Type B pancreatic cell (in vitro differentiated cells): ENCODE data around the gene SPAG6. TPM values are rescaled to one million over a fixed set of nuclear protein-coding genes. Genes with fewer than 3 reads are reported as not detected.

Source experiments
- DNase-seq: peaks from one replicate; pipeline ENCODE4 v3.0.0; 2021; ENCODE audit warnings: mixed read lengths; ENCODE audit not compliant: unreplicated experiment; ENCODE audit errors: extremely low spot score
- H3K27ac Mint-ChIP-seq: 2 replicates; pipeline ENCODE4 v1.8.0; 2021; ENCODE audit warnings: mild to moderate bottlenecking, mixed read lengths
- H3K27me3 Mint-ChIP-seq: 2 replicates; pipeline ENCODE4 v1.8.0; 2021; ENCODE audit warnings: mixed read lengths
- H3K36me3 Mint-ChIP-seq: 2 replicates; pipeline ENCODE4 v1.8.0; 2021; ENCODE audit warnings: mixed read lengths
- H3K4me1 Mint-ChIP-seq: one replicate; pipeline ENCODE4 v1.8.0; 2021; ENCODE audit warnings: mixed read lengths; ENCODE audit not compliant: unreplicated experiment
- H3K4me3 Mint-ChIP-seq: 2 replicates; pipeline ENCODE4 v1.8.0; 2021; ENCODE audit warnings: mild to moderate bottlenecking, mixed read lengths
- H3K9me3 Mint-ChIP-seq: 2 replicates; pipeline ENCODE4 v1.8.0; 2021; ENCODE audit warnings: mixed read lengths
- total RNA-seq: library from RNA; stranded (reverse); gene quantifications from 2 replicates; pipeline ENCODE4 v1.2.1, GENCODE V29; 2021; ENCODE audit warnings: low replicate concordance
- TF ChIP-seq, protein P1 (sequence below): fragments of 200-600 bp; sonication (generic); conservative IDR thresholded peaks from 2 replicates; pipeline ENCODE4 v1.5.0; 2021; ENCODE audit warnings: antibody characterized with exemption, mild to moderate bottlenecking

SPAG6 gene
- total RNA-seq, 1 donor from 2014 or later = 6.6 TPM

DNA sequence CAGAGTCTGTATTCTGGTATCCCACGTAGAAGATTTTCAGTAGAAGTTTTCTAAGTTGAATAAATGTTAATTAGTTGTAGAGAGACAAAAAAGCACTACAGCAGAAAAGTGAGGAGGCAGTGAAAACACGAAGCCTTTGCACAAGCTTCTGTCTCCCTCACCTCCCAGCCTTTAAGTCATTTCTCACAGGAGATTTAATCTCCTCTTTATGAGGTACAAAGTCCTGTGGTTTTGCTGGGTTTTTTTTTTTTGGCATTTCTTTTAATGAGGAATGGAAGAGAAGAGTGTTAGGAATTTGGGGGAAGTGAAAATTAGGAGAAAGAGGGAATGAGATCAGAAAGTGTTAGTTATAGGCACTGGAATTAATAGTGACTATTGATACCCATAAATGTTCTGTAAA is 21.5 kb downstream of the SPAG6 start:
- no peak overlapping the region for H3K4me3 Mint-ChIP-seq
- no peaks in the 10 kb centered on the region for H3K4me1 Mint-ChIP-seq
- no peaks in the 10 kb centered on the region for H3K9me3 Mint-ChIP-seq
- no peaks in the 10 kb centered on the region for H3K36me3 Mint-ChIP-seq
- TF ChIP-seq, protein P1, sequence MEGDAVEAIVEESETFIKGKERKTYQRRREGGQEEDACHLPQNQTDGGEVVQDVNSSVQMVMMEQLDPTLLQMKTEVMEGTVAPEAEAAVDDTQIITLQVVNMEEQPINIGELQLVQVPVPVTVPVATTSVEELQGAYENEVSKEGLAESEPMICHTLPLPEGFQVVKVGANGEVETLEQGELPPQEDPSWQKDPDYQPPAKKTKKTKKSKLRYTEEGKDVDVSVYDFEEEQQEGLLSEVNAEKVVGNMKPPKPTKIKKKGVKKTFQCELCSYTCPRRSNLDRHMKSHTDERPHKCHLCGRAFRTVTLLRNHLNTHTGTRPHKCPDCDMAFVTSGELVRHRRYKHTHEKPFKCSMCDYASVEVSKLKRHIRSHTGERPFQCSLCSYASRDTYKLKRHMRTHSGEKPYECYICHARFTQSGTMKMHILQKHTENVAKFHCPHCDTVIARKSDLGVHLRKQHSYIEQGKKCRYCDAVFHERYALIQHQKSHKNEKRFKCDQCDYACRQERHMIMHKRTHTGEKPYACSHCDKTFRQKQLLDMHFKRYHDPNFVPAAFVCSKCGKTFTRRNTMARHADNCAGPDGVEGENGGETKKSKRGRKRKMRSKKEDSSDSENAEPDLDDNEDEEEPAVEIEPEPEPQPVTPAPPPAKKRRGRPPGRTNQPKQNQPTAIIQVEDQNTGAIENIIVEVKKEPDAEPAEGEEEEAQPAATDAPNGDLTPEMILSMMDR = no peak
- no peak overlapping the region for H3K27ac Mint-ChIP-seq
- H3K27me3 Mint-ChIP-seq = no peaks in the 10 kb centered on the region
- DNase-seq = no peak

DNA sequence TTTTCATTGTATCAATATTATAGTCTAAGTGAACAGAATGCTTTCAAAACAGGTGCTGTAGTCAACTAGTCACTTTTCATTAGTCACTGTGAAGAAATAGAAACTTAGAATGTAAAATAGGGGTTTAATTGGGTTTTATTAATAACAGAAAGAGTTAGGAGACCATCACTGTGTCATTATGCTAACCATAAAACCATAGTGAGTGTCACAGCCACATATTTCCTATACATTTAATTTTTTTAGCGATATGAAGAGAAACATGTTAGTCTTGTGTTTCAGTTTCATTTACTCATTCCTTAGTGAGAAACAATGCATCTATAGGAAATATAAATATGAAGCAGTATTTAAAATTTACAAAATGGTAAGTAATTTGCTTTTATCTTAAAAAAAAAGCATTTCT is 22.2 kb downstream of the SPAG6 start:
- no peak for DNase-seq
- Mint-ChIP-seq H3K27me3 (no peaks in the 10 kb centered on the region), H3K4me3 (no peak overlapping the region), H3K27ac (no peak overlapping the region), H3K9me3 (no peaks in the 10 kb centered on the region), H3K4me1 (no peaks in the 10 kb centered on the region), H3K36me3 (no peaks in the 10 kb centered on the region)
- TF ChIP-seq, protein P1 = no peak

DNA sequence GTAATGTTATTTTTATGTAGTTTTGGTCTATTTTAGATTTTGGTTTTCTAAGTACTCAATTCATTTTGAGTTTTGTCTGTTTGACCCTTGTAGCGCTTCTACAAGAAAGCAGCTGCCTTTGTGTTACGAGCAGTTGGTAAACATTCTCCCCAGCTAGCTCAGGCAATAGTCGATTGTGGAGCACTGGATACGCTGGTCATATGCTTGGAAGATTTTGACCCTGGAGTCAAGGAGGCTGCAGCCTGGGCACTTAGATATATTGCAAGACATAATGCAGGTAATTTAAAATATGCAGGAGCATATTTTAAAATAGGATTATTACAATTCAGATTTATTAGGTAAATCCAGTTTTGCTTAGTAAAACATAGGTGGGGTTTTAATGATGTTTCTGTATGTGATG is 23.1 kb downstream of the SPAG6 start:
- no peaks in the 10 kb centered on the region for H3K27me3 Mint-ChIP-seq
- H3K4me3 Mint-ChIP-seq = no peak overlapping the region
- no peak for DNase-seq
- H3K4me1 Mint-ChIP-seq = no peaks in the 10 kb centered on the region
- H3K36me3 Mint-ChIP-seq = no peaks in the 10 kb centered on the region
- no peak overlapping the region for H3K27ac Mint-ChIP-seq
- H3K9me3 Mint-ChIP-seq = no peaks in the 10 kb centered on the region
- TF ChIP-seq, protein P1 = no peak

DNA sequence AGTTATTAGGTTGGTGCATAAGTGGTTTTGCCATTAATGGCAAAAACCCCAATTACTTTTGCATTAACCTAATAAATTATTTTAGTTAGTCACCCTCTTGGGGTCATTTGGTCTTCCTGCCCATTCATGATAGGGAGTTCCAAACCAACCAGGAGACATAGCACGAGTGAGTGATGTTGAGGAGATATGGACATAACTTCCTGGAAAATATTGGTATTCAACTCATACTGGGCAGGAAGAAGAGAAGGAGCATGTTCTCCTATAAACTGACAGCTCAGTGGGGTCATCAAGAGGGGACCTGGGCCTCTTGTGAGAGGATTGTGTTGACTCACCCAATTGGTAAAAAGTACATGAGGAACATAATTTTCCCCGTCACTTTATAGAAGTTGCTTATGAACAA is 23.7 kb downstream of the SPAG6 start:
- no peaks in the 10 kb centered on the region for H3K27me3 Mint-ChIP-seq
- DNase-seq = no peak

DNA sequence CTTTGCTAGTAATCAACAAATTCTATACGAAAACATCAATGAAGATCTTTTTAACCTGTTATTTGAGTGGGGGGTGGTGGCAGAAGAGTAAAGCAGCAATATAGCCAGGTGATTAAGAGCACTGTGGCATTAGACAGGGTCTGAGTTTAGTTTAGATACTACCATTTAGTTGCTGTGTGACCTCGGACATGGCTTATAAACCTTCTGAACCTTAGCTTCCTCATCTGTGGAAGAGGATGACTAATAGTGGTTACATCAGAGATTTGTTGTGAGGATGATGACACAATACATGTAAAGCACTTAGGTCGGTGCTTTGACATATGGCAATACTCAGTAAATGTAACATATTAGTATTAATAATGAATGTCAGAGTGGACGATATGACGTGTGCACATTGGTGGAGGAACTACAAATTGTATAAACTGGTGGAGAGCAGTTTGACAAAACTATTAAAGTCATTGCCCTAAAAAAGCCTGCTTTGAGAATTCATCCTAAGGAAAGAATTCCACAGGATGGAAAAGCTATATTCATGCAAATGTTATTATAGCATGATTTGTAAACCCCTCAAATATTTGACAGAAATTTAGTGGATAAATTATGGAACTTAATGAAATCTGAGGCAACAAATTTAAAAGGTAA is 24.3 kb downstream of the SPAG6 start:
- TF ChIP-seq, protein P1 = no peak
- Mint-ChIP-seq H3K4me1 (no peaks in the 10 kb centered on the region), H3K27me3 (no peaks in the 10 kb centered on the region), H3K9me3 (no peaks in the 10 kb centered on the region), H3K36me3 (no peaks in the 10 kb centered on the region), H3K4me3 (no peak overlapping the region), H3K27ac (no peak overlapping the region)
- no peak for DNase-seq

More for the DNA sequence above, 23.7 kb downstream of the SPAG6 start:
- Mint-ChIP-seq H3K4me3 (no peak overlapping the region), H3K4me1 (no peaks in the 10 kb centered on the region), H3K9me3 (no peaks in the 10 kb centered on the region), H3K27ac (no peak overlapping the region), H3K36me3 (no peaks in the 10 kb centered on the region)
- TF ChIP-seq, protein P1 = no peak

DNA sequence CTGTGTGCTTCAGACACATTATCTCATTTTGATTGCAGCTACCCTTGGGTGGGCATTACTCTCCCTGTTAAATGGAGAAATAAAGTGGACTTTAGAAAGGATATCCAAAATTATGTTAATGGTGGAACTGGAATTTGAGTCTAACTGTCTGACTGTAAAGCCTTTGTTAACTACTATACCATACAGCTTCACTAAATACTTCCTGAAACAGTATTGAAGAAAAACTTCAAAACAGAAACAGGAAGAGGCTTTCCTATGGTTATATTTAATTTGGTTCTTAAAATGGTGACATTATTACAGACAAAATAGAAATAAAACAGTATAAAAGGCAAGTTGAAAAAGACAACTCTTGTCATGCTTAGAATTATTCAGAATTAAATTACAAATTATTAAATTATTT is 25.0 kb downstream of the SPAG6 start:
- no peaks in the 10 kb centered on the region for H3K4me1 Mint-ChIP-seq
- no peak overlapping the region for H3K27ac Mint-ChIP-seq
- no peaks in the 10 kb centered on the region for H3K36me3 Mint-ChIP-seq
- H3K4me3 Mint-ChIP-seq = no peak overlapping the region
- TF ChIP-seq, protein P1 = no peak
- DNase-seq = no peak
- no peaks in the 10 kb centered on the region for H3K9me3 Mint-ChIP-seq
- H3K27me3 Mint-ChIP-seq = no peaks in the 10 kb centered on the region
